HUES6 (cell line): Measurements from ENCODE around the gene MAPK11.

Experiments
- H3K27ac ChIP-seq: 2 replicates; pipeline ENCODE4 v1.7.0; 2013; ENCODE audit warnings: low read depth, mild to moderate bottlenecking, low read length, inconsistent platforms
- H3K27me3 ChIP-seq: 2 replicates; pipeline ENCODE4 v1.6.1; 2013; ENCODE audit warnings: low read length; ENCODE audit not compliant: control insufficient read depth, insufficient read depth
- H3K36me3 ChIP-seq: 2 replicates; pipeline ENCODE4 v1.6.1; 2013; ENCODE audit warnings: low read length; ENCODE audit not compliant: control insufficient read depth, insufficient read depth
- H3K4me1 ChIP-seq: 2 replicates; pipeline ENCODE4 v1.6.1; 2013; ENCODE audit warnings: low read length; ENCODE audit not compliant: control insufficient read depth, insufficient read depth
- H3K4me3 ChIP-seq: 2 replicates; pipeline ENCODE4 v1.5.1; 2013; ENCODE audit warnings: low read depth, low read length
- H3K9ac ChIP-seq: one replicate; pipeline ENCODE4 v1.6.1; 2013; ENCODE audit warnings: mild to moderate bottlenecking, low read length
- H3K9me3 ChIP-seq: 2 replicates; pipeline ENCODE4 v1.6.1; 2013; ENCODE audit warnings: low read depth, low read length; ENCODE audit not compliant: control insufficient read depth, insufficient read depth

Gene MAPK11

GRCh38 chr22:50250555-50251476, 19.4 kb downstream of the MAPK11 start, which contains the start of gene HDAC10:
Gene HDAC10, minus strand, starts transcription at chr22:50251265. Its CDS starts 233 bp downstream, at chr22:50251032.
- H3K9ac ChIP-seq, result peak within 1 kb of the TSS; percentile 67
- H3K27me3 ChIP-seq, result no peaks in the 10 kb centered on the region
- H3K36me3 ChIP-seq, result peaks cover 18% of the 10 kb centered on the region
- H3K27ac ChIP-seq, result peak within 1 kb of the TSS; percentile 36; the same call in 1 of the 2 replicates
- H3K9me3 ChIP-seq, result no peaks in the 10 kb centered on the region
- H3K4me1 ChIP-seq, result peaks cover 14% of the 10 kb centered on the region
- H3K4me3 ChIP-seq, result peak within 1 kb of the TSS; percentile 83

GRCh38 chr22:50250249-50250554, 20.0 kb downstream of the MAPK11 start:
- Histone ChIP-seq H3K9ac (no peak overlapping the region), H3K9me3 (no peaks in the 10 kb centered on the region), H3K27me3 (no peaks in the 10 kb centered on the region), H3K36me3 (peaks cover 16% of the 10 kb centered on the region), H3K4me1 (peaks cover 17% of the 10 kb centered on the region), H3K4me3 (peak overlapping the region; percentile 83), H3K27ac (no peak overlapping the region)

GRCh38 chr22:50249341-50250248, 20.6 kb downstream of the MAPK11 start:
- no peaks in the 10 kb centered on the region for H3K9me3 ChIP-seq
- peaks cover 17% of the 10 kb centered on the region for H3K4me1 ChIP-seq
- H3K4me3 ChIP-seq, result peak overlapping the region; percentile 83; the same call in 1 of the 2 replicates
- no peak overlapping the region for H3K27ac ChIP-seq
- H3K27me3 ChIP-seq, result no peaks in the 10 kb centered on the region
- H3K36me3 ChIP-seq, result peaks cover 14% of the 10 kb centered on the region
- no peak overlapping the region for H3K9ac ChIP-seq

- Histone ChIP-seq H3K27me3 (no peaks in the 10 kb centered on the region), H3K4me1 (peaks cover 24% of the 10 kb centered on the region), H3K27ac (no peak overlapping the region), H3K4me3 (no peak overlapping the region), H3K9ac (no peak overlapping the region), H3K36me3 (peaks cover 10% of the 10 kb centered on the region), H3K9me3 (no peaks in the 10 kb centered on the region)
Measured at GRCh38 chr22:50248196-50249081, 21.7 kb downstream of the MAPK11 start.

GRCh38 chr22:50247748-50248147, 22.4 kb downstream of the MAPK11 start:
- no peaks in the 10 kb centered on the region for H3K27me3 ChIP-seq
- no peak overlapping the region for H3K4me3 ChIP-seq
- H3K27ac ChIP-seq, result no peak overlapping the region
- no peak overlapping the region for H3K9ac ChIP-seq
- H3K4me1 ChIP-seq, result peaks cover 24% of the 10 kb centered on the region
- no peaks in the 10 kb centered on the region for H3K9me3 ChIP-seq
- peaks cover 10% of the 10 kb centered on the region for H3K36me3 ChIP-seq

- Histone ChIP-seq H3K9me3 (no peaks in the 10 kb centered on the region), H3K4me3 (peak overlapping the region; percentile 87; the same call in 1 of the 2 replicates), H3K9ac (no peak overlapping the region), H3K36me3 (peaks cover 10% of the 10 kb centered on the region), H3K27me3 (no peaks in the 10 kb centered on the region), H3K27ac (no peak overlapping the region), H3K4me1 (peaks cover 18% of the 10 kb centered on the region)
Measured at GRCh38 chr22:50246242-50247175, 23.7 kb downstream of the MAPK11 start.

- Histone ChIP-seq H3K9ac (peak overlapping the region; percentile 94), H3K27me3 (no peaks in the 10 kb centered on the region), H3K4me3 (peak overlapping the region; percentile 87), H3K27ac (peak overlapping the region; percentile 56), H3K9me3 (no peaks in the 10 kb centered on the region), H3K4me1 (peaks cover 18% of the 10 kb centered on the region), H3K36me3 (peaks cover 10% of the 10 kb centered on the region)
Measured at GRCh38 chr22:50245214-50246072, 24.7 kb downstream of the MAPK11 start.

GRCh38 chr22:50244420-50245213, 25.6 kb downstream of the MAPK11 start, which contains the start of gene TUBGCP6:
Gene TUBGCP6, minus strand, starts transcription at chr22:50245023. Its CDS starts 564 bp downstream, at chr22:50244459.
- no peaks in the 10 kb centered on the region for H3K27me3 ChIP-seq
- H3K4me3 ChIP-seq, result peak within 1 kb of the TSS; percentile 87
- H3K9ac ChIP-seq, result peak within 1 kb of the TSS; percentile 94
- H3K27ac ChIP-seq, result peak within 1 kb of the TSS; percentile 56
- peaks cover 18% of the 10 kb centered on the region for H3K36me3 ChIP-seq
- peaks cover 13% of the 10 kb centered on the region; the same call in 1 of the 2 replicates for H3K4me1 ChIP-seq
- H3K9me3 ChIP-seq, result no peaks in the 10 kb centered on the region
